GM21360 (cell line): ENCODE data around the gene DCANP1.

Experiments used
- ATAC-seq: cut with Tn5 transposase; IDR thresholded peaks from one replicate; pipeline ENCODE4 v1.9.1; 2021; ENCODE audit warnings: mild to moderate bottlenecking, moderate library complexity; ENCODE audit not compliant: unreplicated experiment

The DCANP1 gene

GRCh38 chr5:135442431-135443160 is 4.6 kb downstream of the DCANP1 start:
- ATAC-seq: no peak

- ATAC-seq: no peak
These were observed 5.2 kb downstream of the DCANP1 start for GRCh38 chr5:135441919-135442318.

DNA sequence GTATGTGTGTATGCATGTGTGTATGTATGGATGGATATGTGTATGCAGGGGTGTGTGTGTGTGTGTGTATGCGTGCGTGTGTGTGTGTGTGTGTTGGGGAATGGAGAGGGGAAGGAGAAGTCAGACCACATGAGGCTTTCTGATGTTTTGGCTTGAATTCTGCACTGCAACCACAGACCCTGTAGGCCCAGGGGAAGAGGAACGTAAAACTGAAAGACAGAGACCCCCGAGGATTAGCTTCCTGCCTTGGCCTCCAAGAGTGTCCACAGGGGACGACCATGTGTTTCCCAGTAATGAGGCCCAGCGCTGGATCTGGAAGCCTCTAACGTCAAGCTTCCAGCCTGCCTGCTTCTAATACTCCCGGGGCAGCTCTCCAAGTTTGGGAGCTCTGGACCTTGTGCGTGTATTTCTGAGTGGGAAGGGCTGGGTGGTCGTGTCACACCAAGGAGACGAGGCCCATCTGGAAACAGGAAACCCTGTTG is 5.8 kb downstream of the DCANP1 start:
- no peak for ATAC-seq

DNA sequence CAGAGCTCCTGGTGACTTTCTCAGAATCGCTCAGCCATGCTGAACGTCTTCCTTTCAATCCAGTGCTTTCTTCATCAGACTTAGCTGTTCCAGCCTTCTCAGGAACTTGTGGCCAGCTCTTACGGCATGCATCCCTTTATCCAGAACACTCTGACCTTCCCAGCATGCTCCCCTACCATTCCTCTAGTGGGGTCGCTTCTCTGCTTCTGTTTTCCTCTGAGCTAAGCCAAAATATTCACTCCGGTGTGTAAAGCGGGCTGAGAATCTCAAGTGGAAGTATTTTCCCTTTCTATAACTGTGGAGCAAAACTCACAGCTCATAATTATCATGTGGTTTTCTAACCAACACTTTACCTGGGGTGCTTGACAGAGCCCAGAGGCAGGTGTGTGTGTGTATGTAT is 6.2 kb downstream of the DCANP1 start:
- no peak for ATAC-seq

GRCh38 chr5:135439231-135440205 is 7.6 kb downstream of the DCANP1 start:
- ATAC-seq: no peak

GRCh38 chr5:135438636-135439221 is 8.4 kb downstream of the DCANP1 start:
- ATAC-seq: no peak

GRCh38 chr5:135437796-135438560 is 9.2 kb downstream of the DCANP1 start:
- ATAC-seq: no peak

DNA sequence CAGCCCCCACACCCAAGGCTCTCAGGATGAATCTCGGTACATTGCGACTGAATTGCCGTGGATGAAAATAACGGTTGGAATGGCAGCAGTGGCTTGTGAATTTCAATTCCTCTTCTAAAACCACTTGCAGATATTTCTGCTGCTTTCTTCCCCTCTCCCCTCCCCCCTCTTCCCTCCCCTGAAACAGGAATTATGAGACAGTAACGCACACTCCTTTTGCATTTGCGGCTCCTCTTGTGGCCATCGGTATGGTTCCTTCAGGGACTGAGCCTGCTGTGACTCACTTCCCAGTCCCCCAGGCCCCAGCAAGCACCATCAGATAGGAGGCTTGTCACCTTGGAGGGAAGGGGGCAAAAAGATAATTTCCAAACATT is 9.7 kb downstream of the DCANP1 start:
- no peak for ATAC-seq

- no peak for ATAC-seq
These were observed 10.2 kb downstream of the DCANP1 start for GRCh38 chr5:135436951-135437418.

- ATAC-seq: no peak
These were observed 11.4 kb downstream of the DCANP1 start for GRCh38 chr5:135435467-135436330.

- ATAC-seq: no peak
These were observed 12.3 kb downstream of the DCANP1 start for GRCh38 chr5:135434591-135435466.

GRCh38 chr5:135433681-135434426 is 13.3 kb downstream of the DCANP1 start:
- ATAC-seq: no peak

DNA sequence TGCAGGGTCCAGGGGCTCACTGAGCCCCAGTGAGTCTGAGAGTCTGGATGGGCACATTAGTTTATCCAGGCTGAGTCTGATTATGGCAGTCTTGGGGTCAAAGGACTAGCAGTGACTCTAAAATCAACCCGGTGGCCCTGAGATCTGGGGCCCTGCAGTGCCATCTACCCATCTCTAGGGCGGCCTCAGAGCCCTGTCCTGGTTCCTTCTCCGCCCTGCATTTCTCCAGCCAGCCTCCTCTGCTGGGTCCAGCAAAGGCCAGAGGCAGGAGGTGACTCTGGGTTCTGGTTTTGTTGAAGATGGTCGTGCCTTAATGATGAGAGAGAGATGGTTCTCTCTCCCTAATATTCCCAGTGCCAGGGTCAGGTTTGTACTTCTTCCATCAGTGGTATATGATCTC is 15.0 kb downstream of the DCANP1 start:
- no peak for ATAC-seq

- no peak for ATAC-seq
These were observed 17.1 kb downstream of the DCANP1 start for GRCh38 chr5:135430135-135430437.

DNA sequence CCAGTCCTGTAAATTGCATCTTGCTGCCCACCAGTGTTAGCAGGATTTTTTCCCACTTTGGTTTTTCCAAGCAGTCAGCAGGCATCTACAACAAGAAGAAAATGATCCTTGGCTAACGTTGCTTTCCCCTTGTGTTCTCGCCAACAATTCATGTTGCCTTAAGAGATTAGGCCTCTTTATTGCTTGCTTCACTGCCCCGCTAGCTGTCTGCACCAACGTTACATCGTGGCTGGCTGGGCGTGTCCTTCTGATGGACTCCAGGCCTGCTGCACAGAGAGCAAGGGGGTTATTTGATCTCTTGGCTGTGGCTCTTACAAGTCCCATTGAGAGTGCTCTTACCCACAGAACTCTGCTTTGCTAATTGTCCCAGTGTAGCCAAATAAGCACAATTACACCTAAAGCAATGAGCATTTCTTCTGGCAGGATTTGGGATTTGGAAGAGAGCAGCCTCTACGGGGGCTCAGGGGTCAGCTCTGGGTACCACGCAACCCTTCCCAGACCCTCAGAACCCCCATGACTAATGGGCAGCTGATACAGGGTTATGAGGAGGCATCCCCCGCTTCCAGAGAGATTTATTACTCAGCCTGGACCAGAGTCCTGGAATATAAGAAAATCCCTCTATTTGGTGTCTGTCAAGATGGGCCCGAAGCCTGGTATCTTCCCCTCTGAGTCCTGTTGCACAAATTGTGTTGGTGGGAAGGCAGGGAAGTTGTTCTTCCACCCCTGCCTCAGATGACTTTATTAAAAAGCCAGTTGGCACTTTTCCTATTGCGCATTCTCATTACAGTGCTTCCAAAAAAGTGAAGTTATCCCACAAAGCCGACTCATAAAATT is 17.6 kb downstream of the DCANP1 start:
- no peak for ATAC-seq

DNA sequence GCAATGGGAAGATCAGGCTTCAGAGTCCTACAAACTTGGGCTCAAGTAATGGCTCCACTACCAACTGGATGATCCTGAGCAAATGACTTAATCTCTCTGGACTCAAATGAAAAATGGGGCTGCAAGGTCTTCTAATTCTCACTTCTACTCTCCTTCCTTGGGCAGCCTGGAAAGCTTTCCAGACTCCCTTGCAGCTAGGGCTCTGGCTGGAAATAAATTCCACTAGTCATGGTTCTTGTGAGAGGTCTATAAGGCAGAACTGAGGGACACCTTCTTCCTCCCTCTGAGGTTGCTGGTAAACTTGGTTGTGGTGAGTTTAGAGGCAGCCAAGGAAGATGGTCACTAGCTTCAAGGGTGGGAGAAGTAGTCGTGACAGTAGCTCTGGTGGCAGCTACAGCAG is 18.6 kb downstream of the DCANP1 start:
- no peak for ATAC-seq
